ENCODE results near the gene ELOVL1. TPM values are rescaled to one million over a fixed set of nuclear protein-coding genes. Genes with fewer than 3 reads are reported as not detected.

The ELOVL1 gene
- total RNA-seq, 1 experiment from 2014 or later: 128 TPM

DNA sequence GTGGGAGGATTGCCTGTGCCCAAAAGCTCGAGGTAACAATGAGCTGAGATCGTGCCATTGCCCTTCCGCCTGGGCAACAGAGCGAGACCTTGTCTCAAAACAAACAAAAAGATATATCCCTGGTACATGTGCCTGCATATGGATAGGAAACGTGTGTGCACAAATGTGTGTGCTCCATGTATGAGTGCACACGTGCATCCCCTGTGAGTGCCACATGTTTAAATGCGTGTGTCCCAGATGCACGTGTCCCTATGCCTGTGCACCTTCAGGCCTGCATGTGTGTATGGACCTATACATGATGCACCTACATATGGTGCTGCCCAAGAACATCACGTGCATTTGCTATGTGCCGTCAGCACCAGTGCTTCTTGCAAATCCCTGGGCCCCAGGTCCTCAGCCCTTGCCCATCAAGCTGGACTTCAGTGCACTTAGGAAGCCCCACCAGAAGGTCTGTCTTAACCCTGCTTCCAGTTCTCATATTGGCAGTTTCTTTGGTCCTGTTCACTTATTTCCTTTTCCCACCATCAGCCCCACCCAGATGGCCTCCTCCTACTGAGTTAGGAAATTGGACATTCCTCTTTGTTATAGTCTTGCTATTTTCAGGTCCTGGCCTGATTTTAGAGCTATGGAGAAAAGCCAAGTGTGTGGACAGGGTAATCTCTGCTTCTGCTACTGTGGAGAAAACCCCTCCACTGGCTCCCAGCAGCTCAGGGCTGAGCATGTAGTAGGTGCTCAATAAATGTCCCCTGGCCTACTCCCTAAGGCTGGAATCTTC, 51.7 kb downstream of the ELOVL1 start:
- ATAC-seq (no peak), DNase-seq (no peak)
- Histone ChIP-seq H3K4me3 (ENCODE audit: low read length) (no peak overlapping the region), H3K4me1 (ENCODE audit: insufficient read depth, low read length) (no peaks in the 10 kb centered on the region), H3K27ac (ENCODE audit: low read length) (no peak overlapping the region), H3F3A (ENCODE audit: low read length, unreplicated experiment) (no peaks in the 10 kb centered on the region), H3K79me2 (ENCODE audit: low read length) (no peaks in the 10 kb centered on the region), H3K36me3 (ENCODE audit: low read depth, low read length) (no peaks in the 10 kb centered on the region), H3K9me2 (replicated peaks; ENCODE audit: low read length) (no peaks in the 10 kb centered on the region), H3K27me3 (ENCODE audit: low read length) (no peaks in the 10 kb centered on the region), H3K9ac (ENCODE audit: low read length) (no peak overlapping the region), H3K4me2 (ENCODE audit: low read length) (no peak overlapping the region), H4K20me1 (ENCODE audit: low read length) (no peaks in the 10 kb centered on the region), H2AFZ (ENCODE audit: low read length) (no peak overlapping the region), H3K9me3 (ENCODE audit: low read length) (no peaks in the 10 kb centered on the region)
- CTCF ChIA-PET: no interaction called here
- TF ChIP-seq EZH2 (IDR thresholded peaks at IDR 0.05; ENCODE audit: low read length, unreplicated experiment): no peak
- TF ChIP-seq EZH2phosphoT487 (IDR thresholded peaks at IDR 0.05; ENCODE audit: borderline replicate concordance, low read length): no peak
- intact Hi-C loops (cut with micrococcal nuclease): no loop called here
- POLR2A ChIA-PET (ENCODE audit: unreplicated experiment): no interaction called here
- BruUV-seq (replicated peaks): no TSS peak

DNA sequence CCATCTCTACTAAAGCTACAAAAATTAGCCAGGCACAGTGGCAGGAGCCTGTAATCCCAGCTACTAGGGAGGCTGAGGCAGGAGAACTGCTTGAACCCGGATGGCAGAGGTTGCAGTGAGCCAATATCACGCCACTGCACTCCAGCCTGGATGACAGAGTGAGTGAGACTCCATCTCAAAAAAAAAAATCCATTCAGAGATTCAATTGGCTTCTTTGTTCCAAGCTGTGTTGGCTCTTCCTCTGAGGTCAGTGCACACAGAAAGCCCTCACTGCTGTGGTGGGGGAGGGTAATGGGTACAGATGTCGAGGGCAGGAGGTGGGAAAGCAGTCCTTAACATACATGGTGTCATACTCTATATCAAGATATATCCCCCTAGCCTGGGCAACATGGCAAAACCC, 52.3 kb downstream of the ELOVL1 start:
- no peak for ATAC-seq
- no peaks in the 10 kb centered on the region for H3K36me3 ChIP-seq (ENCODE audit: low read depth, low read length)
- TF ChIP-seq, protein P1, sequence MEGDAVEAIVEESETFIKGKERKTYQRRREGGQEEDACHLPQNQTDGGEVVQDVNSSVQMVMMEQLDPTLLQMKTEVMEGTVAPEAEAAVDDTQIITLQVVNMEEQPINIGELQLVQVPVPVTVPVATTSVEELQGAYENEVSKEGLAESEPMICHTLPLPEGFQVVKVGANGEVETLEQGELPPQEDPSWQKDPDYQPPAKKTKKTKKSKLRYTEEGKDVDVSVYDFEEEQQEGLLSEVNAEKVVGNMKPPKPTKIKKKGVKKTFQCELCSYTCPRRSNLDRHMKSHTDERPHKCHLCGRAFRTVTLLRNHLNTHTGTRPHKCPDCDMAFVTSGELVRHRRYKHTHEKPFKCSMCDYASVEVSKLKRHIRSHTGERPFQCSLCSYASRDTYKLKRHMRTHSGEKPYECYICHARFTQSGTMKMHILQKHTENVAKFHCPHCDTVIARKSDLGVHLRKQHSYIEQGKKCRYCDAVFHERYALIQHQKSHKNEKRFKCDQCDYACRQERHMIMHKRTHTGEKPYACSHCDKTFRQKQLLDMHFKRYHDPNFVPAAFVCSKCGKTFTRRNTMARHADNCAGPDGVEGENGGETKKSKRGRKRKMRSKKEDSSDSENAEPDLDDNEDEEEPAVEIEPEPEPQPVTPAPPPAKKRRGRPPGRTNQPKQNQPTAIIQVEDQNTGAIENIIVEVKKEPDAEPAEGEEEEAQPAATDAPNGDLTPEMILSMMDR (conservative IDR thresholded peaks at IDR 0.05; ENCODE audit: low read depth, low read length): no peak
- no peak for TF ChIP-seq EZH2phosphoT487 (IDR thresholded peaks at IDR 0.05; ENCODE audit: borderline replicate concordance, low read length)
- TF ChIP-seq EZH2 (IDR thresholded peaks at IDR 0.05; ENCODE audit: low read length, unreplicated experiment): no peak
- H2AFZ ChIP-seq (ENCODE audit: low read length): no peak overlapping the region
- no peaks in the 10 kb centered on the region for H4K20me1 ChIP-seq (ENCODE audit: low read length)
- no peaks in the 10 kb centered on the region for H3K4me1 ChIP-seq (ENCODE audit: insufficient read depth, low read length)
- intact Hi-C loops (cut with micrococcal nuclease): no loop called here
- no peak overlapping the region for H3K4me3 ChIP-seq (ENCODE audit: low read length)
- no peak overlapping the region for H3K4me2 ChIP-seq (ENCODE audit: low read length)
- no peak overlapping the region for H3K9ac ChIP-seq (ENCODE audit: low read length)
- no TSS peak for BruUV-seq (replicated peaks)
- H3K27ac ChIP-seq (ENCODE audit: low read length): no peak overlapping the region
- H3K9me3 ChIP-seq (ENCODE audit: low read length): no peaks in the 10 kb centered on the region
- DNase-seq: no peak
- no peaks in the 10 kb centered on the region for H3F3A ChIP-seq (ENCODE audit: low read length, unreplicated experiment)
- ChIA-PET CTCF (no interaction called here), POLR2A (ENCODE audit: unreplicated experiment) (no interaction called here)
- no peaks in the 10 kb centered on the region for H3K27me3 ChIP-seq (ENCODE audit: low read length)
- no peaks in the 10 kb centered on the region for H3K79me2 ChIP-seq (ENCODE audit: low read length)
- H3K9me2 ChIP-seq (replicated peaks; ENCODE audit: low read length): no peaks in the 10 kb centered on the region

DNA sequence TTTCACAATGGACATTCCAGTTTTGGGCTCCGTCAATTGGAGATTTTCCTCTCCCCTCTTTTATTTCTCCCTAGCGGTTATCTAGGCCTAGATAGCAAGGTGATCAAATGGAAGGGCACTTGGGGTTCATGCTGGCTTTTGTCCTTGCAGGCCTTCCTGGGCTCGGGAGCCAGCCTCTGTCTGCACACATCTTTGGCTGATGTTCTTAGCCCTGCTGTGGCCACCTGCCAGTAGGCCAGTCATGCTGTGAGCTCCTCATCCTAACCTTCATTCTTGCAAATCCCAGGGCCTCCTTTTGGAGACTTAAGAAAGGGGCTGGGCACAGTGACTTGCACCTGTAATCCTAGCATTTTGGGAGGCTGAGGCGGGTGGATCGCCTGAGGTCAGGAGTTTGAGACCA, 53.6 kb downstream of the ELOVL1 start:
- POLR2A ChIA-PET (ENCODE audit: unreplicated experiment): no interaction called here
- H3K9ac ChIP-seq (ENCODE audit: low read length): no peak overlapping the region
- CTCF ChIA-PET: no interaction called here
- ATAC-seq (no peak), DNase-seq (no peak)
- H2AFZ ChIP-seq (ENCODE audit: low read length): no peak overlapping the region
- TF ChIP-seq, protein P1 (conservative IDR thresholded peaks at IDR 0.05; ENCODE audit: low read depth, low read length): no peak
- TF ChIP-seq EZH2 (IDR thresholded peaks at IDR 0.05; ENCODE audit: low read length, unreplicated experiment) (no peak), EZH2phosphoT487 (IDR thresholded peaks at IDR 0.05; ENCODE audit: borderline replicate concordance, low read length) (no peak)
- H3K9me2 ChIP-seq (replicated peaks; ENCODE audit: low read length): no peaks in the 10 kb centered on the region
- no peaks in the 10 kb centered on the region for H4K20me1 ChIP-seq (ENCODE audit: low read length)
- intact Hi-C loops (cut with micrococcal nuclease): no loop called here
- no peak overlapping the region for H3K27ac ChIP-seq (ENCODE audit: low read length)
- H3K79me2 ChIP-seq (ENCODE audit: low read length): no peaks in the 10 kb centered on the region
- H3F3A ChIP-seq (ENCODE audit: low read length, unreplicated experiment): no peaks in the 10 kb centered on the region
- no TSS peak for BruUV-seq (replicated peaks)
- H3K27me3 ChIP-seq (ENCODE audit: low read length): no peaks in the 10 kb centered on the region
- H3K36me3 ChIP-seq (ENCODE audit: low read depth, low read length): no peaks in the 10 kb centered on the region
- H3K4me1 ChIP-seq (ENCODE audit: insufficient read depth, low read length): no peaks in the 10 kb centered on the region
- no peak overlapping the region for H3K4me2 ChIP-seq (ENCODE audit: low read length)
- no peak overlapping the region for H3K4me3 ChIP-seq (ENCODE audit: low read length)
- H3K9me3 ChIP-seq (ENCODE audit: low read length): no peaks in the 10 kb centered on the region
